CD4-positive, alpha-beta T cell treated with Interleukin-17A for 4 hours (primary cell): ENCODE results near the gene TMEM144.
A peak's percentile ranks its signal among the peaks of the same experiment; 100 is the strongest.

Source experiments
- DNase-seq: peaks from one replicate; pipeline ENCODE4 v3.0.0-alpha.2; 2020; ENCODE audit warnings: mixed read lengths

The TMEM144 gene

DNA sequence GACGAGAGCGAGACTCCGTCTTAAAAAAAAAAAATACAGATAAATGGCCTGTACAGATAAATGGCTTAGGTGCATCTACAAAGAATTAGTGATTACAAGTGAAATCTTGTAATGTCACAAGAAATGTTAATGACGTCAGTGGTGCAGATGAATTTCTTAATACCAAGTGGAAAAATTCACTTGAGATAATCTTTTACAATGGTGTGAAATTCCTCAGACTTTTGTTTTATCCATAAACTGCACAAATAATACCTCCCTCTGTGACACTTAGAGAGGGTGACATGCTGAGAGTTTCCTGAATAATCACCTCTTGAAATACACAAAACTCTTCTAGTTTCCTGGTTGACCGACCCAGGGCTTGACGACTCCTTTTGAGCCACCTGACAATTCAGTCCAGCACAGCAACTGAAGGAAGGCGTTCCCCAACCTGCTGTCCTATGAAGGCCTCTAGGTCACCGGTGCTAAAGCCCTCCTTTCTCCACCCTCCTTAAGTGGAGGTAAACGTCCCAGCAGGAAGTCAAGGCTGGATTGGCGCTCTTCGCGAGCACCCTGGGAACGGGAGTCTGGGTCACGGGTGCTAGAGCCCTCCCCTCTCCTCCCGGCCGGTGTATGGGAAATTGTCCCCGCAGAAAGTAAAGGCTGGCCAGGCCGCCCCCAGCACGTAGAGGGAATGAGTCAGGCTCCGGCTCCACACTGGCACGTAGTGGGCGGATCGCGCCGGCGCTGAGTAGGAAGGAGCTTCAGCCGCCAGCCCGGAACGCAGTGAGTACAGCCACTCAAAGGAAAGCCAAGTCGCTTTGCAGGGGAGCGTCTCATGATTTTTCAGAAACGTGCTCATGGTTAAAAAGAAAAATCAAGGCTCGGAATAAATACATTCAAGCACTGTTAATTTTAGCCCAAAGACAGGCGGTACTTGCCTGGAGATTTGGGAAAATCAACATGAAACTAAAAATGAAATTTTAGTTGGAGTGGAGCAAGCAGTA is at the start of gene TMEM144:
TMEM144 (plus strand) TSS at position 662 of the 983 bp plus-strand sequence. CDS start 2,182 bp downstream, outside the sequence.
- DNase-seq = peak; percentile 21

DNA sequence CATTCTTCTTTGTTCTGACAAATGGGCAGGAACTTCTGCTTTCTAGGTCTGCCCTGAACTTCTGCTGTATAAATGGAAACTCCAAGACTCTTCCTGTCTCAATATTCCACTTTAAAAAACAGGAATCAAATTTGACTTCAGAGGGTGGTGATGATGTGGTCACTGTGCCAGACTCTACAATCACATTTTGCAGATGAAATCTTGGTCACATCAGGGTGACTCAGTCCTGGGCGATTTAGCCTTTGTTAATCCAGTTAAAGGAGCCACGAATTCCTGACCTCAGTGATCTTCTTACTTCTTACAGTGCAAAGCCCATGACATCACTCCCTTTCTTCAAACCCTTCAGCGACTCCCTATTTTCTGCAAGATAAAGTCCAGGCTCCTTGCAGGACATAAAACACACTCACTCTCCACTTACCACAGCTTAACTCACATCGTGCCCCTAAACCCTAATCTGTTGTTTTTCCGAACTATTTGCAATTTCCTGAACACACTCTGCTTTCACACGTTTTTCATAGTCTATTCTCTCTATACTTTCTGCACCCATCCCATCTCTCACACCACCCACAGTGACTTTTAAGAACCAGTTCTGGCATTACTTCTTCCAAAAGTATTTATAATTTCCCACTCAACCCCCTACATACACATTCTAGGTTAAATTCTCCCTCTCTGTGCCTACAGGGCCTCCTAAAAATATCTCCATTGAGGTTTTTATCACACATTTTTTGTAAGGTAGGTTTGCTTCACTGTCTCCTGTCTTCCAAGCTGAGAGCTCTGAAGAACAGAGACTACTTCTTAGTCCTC is 48.5 kb upstream of the TMEM144 start:
- DNase-seq = no peak

DNA sequence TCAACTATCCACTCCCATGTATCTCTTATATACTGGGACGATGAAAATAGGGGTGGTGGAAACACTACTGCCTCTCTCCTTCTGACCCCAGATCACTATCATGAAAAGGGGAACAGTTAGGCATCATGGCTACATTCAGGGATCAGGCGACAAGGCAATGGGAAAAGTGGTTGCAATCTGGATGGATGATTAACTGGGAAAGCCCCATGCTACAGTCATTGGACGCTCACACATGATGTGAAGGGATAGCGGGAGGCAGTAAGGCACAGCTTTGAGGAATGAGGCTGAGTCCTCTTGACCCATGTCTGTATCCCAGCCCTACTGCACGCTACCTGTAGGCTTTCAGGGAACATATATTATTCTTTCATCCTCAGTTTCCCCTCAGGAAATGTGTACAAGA is 47.7 kb upstream of the TMEM144 start:
- DNase-seq = no peak

DNA sequence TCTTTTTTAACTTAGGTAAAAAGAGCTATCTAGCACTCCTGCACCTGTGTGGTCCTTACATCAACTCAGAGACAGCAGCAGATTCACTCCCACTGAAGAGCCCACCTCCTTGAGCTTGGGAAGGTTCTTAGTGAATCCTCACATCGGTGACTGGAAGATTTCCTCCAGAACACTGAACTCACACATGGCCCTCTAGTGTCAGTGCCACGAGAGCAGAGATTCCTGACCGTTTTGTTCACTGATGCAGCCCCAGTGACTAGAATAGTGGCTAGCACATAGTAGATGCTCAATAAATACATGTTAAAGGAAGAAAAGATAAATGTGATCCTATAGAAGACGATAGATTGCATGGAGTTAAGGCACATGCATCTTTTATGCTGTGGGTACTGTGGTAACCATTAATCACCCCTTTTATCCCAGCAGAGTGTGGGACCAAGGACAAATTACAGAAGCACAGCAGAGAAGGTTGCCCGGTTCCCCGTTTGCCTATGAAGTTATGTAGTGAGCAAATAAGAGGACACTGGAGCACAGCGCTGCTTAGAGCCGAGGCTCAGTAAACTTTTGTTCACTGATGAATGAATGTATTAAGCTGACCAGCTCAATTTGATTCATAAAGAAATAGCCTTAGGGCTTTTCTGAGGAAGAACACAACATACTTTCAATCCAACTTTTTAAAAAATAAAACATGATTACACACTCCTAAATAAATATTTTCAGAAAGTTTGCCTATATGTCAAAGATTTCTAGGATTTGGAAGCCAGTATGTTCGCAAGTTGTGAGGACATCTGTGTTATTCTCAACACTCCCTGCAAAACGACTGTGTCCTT is 46.1 kb upstream of the TMEM144 start:
- DNase-seq = no peak

DNA sequence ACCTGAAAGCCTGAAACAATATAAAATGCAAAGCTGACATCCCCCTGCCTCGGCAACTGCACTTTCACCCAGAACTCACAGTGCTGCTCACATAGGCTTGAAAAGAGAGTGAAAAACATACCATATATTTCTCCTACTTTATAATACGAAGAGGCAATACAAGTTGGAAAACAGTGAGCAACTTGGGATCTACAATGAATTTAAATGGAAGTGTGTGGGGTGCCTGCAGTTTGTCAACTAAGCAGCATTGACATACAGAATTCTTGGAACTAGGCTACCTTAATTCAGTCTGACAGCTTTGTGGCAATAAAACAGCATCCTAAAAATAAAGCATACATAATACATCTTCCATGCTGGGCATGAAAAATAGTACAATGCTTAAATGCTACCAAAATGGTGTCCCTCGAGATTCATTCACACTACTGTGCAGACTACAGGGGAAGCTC is 45.5 kb upstream of the TMEM144 start:
- DNase-seq = no peak

DNA sequence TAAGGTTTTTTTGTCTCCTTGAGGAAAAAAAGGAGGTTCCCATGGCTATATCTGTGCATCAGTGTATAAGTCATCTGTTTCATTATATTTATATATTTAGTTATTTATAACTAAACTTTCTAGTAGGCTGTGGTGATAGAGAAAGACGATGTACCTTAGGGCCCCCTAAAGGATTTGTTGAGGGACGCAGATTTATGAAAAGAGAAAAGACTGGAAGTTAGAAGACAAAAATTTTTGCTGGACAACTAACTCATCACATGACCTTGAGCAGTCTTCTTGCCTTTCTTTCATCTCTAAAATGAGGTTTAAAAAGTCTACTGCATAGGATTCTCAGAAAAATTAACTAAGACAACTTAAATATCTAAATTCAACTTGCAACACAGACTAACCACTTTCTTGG is 43.6 kb upstream of the TMEM144 start:
- no peak for DNase-seq

DNA sequence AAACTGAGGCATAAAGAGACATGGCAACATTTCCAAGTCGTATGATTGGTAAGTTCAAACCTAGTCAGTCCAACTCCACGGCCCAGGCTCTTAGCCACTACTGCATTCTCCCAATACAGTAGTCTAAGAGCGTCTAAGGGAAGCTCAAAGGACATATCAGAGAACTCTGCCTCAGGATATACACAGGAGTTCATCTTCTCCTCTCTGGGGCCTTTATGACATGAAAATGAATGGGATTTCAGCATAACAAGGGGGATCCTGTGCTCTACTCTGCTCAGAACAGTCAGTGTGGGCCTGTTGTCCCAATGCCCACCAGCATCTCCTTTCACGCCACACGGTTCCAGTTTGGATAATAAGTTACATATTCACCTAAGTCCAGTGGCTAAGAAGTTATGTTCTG is 41.7 kb upstream of the TMEM144 start:
- DNase-seq = no peak

DNA sequence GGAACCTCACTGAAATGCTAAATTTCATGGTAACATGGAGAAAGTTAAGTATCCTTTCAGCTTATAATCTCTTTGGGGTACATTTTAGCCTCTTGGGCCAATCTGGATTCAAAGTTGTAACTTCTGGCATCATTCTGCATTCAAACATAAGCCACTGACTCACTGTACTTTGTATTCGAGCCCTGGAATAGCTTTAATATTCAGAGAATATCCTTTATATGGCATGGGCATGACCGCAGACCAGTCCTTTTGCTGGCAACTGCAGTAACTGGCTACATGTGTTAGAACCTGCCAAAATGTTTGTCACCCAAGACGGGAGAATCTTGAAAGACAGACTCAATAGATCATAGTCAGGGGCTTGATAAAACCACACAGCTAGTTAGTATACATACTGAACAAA is 40.8 kb upstream of the TMEM144 start:
- DNase-seq = no peak

DNA sequence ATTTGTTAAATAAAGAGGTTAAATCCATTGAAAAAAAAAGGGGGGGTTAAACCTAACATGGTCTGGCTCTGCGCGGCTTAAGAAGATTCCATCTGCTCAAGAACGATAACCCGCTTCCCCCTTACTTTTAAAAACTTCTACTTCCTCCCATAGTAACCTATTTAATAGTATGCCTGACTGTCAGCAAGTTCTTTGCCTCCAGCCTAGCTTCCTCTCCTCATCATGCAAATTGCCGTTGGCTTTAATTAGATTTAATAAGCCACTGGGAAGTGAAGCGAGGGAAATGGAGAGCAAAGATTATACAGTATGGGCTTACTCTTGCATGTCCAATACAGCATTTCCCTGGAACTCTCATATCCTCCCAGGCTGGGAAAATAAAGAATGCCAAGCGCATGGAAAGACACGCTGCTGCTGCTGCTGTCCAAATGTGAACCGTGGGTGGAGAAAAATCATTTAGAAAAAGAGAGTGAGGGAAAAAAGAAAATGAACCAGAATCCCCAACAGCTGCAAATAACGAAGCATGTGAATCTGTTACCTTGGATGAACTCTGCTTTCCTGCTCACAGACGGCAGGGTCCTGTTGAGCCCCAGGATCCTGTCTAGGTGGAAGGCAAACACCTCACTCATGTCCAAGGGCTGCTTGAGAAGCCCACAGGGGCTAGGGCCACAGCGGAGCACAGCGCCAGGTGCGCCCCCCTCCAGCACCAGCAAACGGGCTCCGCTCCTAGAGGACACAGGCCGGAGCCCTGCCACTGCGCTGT is 40.2 kb upstream of the TMEM144 start:
- no peak for DNase-seq

DNA sequence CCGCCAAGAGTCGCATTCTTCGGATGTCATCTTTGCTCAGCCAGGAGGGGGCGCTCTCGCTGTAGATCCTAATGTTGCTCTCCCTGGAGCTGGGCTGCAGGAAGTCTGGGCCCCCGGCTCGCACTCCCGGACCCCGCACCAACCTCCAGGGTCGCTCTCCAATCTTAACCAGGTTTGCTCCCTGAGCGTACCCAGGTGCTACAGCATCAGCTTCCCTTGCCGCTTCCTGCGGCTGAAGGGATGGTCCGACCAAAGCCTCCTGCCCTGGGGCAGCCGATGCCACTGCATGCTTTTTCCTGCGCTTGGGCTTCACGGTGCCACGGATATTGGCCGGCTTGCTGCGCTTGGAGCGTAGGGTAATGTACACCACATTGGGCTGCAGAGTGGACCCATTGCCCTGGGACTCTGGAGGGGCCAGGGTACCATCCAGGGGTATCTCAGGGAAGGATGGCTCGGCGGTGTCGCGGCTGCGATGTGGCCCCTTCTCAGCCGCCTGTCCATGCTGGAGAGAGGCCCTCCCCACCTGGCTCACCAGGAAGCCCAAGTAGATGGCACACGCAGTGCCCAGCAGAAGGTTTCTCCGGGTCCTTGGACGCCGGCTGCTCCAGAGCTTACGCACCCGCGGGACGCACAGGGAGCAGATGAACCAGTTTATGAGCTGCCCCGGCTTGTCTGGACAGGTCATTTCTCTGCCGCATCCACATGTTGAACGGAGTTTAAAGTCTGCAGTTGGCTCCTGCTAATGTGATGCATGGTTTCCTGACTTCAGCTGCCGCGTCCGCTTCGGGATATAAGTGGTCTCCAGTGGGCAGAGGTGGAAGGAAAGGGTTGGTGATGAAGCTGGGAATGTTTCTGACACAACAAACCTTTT is 39.4 kb upstream of the TMEM144 start:
- DNase-seq = peak; percentile 4

DNA sequence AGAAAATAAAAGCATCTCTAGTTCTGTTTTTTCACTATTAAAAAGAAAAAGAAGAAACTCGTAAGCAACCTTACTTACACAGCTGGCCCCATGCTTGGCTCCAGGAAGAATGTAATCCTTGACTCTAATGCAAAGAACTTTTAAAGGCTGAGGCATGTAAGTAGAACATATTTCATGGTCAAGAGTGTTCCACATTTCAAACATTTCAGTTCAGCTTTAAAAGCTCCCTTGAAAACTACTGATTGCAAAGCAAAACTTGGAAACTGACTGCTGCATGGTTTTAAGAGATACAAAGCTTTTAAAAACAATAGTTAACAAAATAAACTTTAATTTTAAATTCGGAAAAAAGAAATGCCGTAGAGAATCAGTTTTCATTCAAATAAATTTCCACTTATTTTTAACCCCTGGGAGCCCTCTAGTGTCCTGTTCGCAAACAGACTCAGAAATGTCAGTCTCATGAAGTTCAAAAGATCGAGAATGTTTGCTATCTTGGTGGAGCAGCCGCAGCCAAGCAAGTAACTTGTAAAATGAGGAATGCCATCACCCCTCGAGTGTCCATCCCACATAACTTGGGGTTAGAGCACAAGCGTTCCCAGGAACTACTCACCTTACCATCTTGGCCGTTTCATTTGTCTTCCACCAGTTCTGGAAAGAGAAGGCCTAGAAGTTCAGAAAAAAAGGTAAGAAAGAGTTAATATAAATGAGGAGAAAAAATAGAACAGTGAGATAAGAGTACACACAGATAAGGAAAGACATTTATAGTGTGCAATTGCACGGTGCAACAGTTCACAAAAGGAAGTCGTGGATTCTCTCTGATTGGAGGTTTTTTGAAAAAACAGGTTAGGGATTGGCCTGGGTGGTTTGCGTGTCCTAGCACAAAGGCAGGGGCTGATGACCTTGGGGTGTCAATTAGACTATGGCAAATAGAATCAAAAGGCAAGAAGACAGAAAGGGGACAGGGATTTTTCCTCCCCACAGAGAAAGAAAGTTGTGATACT is 37.7 kb upstream of the TMEM144 start, which contains the start of gene GASK1B:
GASK1B (minus strand) TSS at position 765 of the 998 bp plus-strand sequence. CDS start 1,650 bp downstream, outside the sequence.
- no peak for DNase-seq

DNA sequence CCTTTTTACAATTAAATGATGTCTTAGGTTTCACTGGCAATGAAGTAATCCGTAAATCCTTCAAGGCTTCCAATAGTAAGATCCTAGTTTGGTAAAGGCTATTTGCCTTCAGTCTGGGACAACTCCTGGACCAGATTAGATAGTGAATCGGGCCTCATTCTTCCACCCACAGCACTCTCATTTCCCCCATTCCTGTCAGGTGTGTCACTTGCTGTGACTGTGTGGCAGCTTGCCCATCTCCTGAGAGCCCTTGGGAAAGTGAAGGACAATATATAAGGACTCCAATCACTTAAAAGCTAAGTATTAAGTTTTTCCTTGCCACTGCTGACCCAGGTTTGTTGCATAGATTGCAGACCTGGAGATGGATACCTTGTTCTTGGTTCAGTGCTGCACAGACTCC is 34.2 kb upstream of the TMEM144 start:
- no peak for DNase-seq

DNA sequence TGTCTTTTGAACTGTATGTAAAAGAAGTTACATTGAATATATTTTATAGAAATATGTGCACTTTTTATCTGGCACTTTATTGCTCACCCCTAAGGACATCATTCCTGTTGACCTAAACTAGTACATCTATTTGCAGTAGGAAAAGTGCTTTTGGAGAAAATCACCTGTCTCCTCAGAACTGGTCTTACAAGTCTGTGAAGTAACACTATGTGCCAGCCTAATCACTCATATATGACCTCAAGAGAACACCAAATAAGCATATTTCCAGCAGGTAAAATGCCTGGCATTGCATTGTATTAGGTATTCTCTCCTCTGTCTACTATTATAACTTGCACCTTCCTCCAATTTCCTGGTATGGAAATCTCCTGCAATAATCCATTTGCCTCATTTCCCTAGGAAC is 33.5 kb upstream of the TMEM144 start:
- DNase-seq = no peak

DNA sequence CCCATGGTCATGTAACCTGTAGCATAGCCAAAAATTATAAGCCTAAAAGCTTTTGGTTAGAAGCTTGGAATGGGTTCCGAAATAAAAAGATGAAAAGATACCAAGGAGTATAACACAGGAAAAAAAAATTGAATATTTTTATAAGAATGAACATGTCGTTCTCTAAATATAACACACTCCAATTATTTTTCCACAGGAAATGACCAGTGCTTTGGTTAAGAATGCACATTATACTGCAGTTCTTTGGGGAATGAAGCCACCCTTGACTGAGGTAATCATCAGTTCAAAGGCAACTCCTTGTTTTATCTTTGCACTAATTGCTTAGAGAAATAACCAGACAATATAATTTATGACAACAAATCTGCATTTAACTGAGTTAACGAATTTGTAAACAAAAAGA is 30.8 kb upstream of the TMEM144 start:
- no peak for DNase-seq

DNA sequence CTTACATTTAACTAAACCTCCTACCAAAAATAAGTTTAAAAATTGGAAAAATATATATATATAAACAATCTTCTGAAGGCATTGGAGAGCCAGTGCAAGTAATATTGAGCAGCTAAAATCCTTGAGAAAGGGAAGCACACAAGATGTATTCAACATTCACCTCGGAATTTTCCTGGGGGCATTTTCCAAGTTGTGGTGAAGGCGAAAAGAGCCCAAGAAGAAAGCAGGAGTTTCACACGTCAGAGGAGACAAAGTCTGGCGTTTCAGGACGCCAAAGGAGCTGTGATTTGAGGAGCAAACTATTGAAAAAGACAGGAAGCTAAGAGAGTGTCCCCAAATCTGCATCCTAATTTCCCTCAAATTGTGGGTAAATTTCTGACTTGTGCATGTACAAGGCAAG is 28.4 kb upstream of the TMEM144 start:
- no peak for DNase-seq

DNA sequence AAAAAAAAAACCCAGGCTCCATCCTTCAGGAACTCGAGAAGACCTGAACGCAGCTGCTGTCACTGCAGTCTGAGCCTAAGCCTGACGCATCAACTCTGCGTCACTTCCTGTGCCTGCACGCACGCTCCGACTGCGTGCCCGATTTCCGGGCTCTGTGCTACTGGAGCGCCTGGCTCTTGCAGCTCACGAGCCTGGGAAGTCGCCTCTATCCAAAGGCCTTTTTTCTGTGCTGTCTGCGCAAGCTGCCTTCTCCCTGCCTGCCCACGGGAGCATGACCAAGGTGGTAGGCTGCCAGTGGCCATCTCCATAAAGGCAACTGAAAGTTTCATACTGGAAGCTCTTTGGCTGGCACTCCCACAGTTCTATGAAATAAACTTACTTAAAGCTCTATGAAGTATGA is 27.6 kb upstream of the TMEM144 start:
- DNase-seq = no peak

DNA sequence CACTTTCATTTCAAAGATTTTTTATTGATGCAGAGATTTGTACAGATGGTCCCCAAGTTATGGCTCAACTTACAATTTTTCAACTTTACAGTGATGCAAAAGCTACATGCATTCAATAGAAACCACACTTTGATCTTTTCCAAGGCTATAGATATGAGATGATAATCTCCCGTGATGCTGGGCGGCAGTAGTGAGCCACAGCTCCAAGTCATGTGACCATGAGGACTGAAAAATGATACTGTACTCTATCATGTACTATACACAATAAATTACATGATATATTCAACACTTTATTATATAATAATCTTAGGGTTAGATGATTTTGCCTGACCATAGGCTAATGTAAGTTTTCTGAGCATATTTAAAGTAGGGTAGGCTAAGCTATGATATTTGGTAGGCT is 23.5 kb upstream of the TMEM144 start:
- no peak for DNase-seq

DNA sequence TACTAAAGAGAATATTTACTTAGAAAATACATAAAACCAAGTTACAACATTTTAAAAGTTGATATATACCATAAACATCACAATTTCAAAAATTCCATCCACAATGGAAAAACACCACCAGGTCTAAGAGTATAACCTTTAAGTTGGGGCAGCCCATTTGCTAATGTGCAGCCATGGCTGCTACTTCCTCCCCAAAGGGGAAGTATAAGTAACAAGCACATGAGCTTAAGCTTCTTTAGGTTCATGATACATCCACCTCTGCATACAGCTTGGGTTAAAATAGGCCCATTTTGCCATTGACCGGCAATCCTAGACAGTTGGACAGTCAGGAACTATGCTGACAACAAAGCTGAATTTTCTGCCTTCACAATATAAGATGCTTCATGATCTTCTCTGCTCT is 20.9 kb upstream of the TMEM144 start:
- no peak for DNase-seq

DNA sequence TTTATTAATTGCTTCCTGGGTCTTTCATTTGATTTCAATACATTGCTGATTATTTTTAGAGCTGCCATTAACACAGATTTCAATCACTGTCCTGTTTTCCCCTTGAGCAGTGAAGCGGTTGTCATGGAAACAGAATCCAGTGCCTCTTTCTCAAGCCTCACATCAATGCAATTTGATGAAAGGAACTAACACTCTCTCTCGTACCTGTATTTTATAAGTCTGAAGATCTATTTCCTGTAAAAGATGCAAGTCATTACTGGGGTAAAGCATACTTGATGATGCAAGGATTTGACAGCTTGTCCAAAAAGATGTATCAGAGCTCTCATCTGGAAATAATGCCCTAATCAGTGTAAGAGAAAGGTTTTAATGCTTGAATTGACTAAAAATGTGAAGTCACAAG is 19.6 kb upstream of the TMEM144 start:
- DNase-seq = no peak
